ENCODE measurements around the gene GRIA3. TPM values are rescaled to one million over a fixed set of nuclear protein-coding genes. Genes with fewer than 3 reads are reported as not detected.
"Not testable (repeated sequence)": the region's sequence is repeated elsewhere in the genome, so short reads cannot be mapped to it uniquely, and the experiment has no call there.

GRIA3 gene
- total RNA-seq, 1 donor from 2014 or later, result 3.5 TPM

DNA sequence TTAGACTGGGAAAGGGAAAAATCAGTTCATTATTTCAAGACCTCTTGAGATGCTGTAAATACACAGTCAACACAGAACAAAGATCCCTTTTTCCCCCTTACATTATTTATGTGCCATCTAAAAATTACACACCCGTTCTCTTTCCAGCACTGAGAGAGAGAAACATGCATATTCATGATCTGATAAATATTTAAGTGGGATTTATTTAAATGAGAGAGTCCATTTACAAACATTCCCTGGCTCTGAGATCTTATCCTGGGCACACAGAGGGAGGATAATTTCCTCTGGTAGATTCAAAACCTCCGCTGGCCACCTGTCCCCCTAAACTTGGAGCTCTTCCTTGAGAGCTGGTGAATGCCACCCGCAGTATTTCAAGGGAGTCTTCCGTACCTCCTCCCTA is 88.6 kb downstream of the GRIA3 start:
- DNase-seq (ENCODE audit: low read depth), result no peak

GRCh38 chrX:123274796-123275195 is 90.7 kb downstream of the GRIA3 start:
- DNase-seq (ENCODE audit: low read depth), result no peak

- no peak for DNase-seq (ENCODE audit: low read depth)
These were observed 93.3 kb downstream of the GRIA3 start for GRCh38 chrX:123277347-123277746.

DNA sequence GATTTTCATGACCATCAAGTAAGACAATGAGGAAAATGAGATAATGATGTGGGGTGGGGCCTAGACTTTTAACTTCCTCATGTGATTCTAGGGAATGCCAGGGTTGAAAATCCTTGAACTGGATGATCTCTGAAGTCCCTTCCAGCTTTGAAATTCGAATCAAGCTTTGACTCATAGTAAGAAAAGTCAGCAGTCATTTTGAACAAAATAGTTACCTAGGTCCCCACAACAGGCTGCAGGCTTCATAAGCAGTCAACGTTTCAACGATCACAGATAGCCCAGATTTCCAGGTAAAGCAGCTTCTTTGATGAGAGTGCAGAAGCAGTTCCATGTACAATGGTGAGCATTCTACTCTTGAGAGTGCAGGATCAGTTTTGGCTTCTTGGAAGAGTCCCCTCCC is 93.7 kb downstream of the GRIA3 start:
- no peak for DNase-seq (ENCODE audit: low read depth)

GRCh38 chrX:123282241-123282640 is 98.2 kb downstream of the GRIA3 start:
- no peak for DNase-seq (ENCODE audit: low read depth)

- not testable (repeated sequence) for DNase-seq (ENCODE audit: low read depth)
These were observed 99.3 kb downstream of the GRIA3 start for GRCh38 chrX:123283407-123283806.

DNA sequence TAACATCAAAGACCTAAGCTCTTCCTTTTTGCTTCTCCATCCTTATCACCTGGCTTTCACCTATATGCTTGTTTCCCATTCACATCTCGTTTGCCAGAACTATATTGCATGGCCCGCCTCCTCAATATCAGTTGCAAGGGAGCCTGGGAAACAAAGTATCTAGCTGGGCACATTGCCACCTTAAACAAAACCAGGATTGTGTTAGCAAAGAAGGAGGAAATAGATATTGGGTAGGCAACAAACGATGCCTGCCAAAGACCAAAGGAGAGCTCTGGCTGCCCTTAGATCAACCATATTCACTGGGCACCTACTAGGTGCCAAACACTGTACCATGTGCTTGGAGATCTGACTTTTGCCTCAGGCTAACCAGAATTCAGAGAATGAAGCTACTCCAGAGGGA is 107.5 kb downstream of the GRIA3 start:
- DNase-seq (ENCODE audit: low read depth), result no peak

GRCh38 chrX:123298026-123298425 is 113.9 kb downstream of the GRIA3 start:
- DNase-seq (ENCODE audit: low read depth), result no peak

DNA sequence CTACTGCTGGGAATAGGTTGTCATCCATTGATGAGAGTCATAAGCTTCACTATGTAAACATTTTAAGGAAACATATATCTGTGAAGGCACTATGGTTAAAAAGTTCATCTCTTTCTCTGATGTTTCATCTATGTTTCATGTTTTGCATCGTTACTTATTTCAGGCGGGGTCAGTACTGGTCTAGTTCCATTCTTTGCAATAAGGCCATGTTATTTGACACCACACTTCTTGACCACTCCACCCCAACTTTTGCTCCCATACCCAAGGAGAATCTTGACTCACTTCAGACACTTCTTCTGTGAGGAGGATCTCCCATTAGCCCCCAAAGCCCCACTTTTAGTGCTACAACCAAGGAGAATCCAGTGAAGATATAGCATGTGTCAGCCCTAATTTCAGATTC is 119.4 kb downstream of the GRIA3 start:
- DNase-seq (ENCODE audit: low read depth), result no peak

- DNase-seq (ENCODE audit: low read depth), result peak; percentile 64
These were observed 124.6 kb downstream of the GRIA3 start for GRCh38 chrX:123308658-123309057.

GRCh38 chrX:123310112-123310511 is 126.0 kb downstream of the GRIA3 start:
- DNase-seq (ENCODE audit: low read depth), result no peak

GRCh38 chrX:123311486-123311885 is 127.4 kb downstream of the GRIA3 start:
- DNase-seq (ENCODE audit: low read depth), result peak; percentile 82

- no peak for DNase-seq (ENCODE audit: low read depth)
These were observed 129.4 kb downstream of the GRIA3 start for GRCh38 chrX:123313486-123313885.

DNA sequence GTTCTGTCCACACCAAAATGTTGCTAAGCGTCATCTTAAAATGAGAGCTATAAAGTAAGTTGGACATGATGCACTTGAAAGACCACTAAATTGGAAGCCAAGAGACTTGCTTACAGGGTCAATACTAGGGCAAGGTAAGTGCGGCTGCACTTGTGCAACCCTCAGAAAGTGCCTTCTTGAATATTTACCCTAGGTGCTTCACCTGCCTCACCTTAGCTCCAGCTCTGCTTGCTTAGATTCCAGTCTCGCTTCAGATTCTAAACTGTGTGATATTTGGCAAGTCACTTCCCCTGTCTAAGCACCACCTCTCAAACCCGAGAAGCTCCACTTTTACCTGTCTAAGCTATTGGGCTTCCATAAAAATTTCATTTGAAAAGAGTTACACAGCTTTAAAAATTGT is 136.5 kb downstream of the GRIA3 start:
- DNase-seq (ENCODE audit: low read depth), result no peak

DNA sequence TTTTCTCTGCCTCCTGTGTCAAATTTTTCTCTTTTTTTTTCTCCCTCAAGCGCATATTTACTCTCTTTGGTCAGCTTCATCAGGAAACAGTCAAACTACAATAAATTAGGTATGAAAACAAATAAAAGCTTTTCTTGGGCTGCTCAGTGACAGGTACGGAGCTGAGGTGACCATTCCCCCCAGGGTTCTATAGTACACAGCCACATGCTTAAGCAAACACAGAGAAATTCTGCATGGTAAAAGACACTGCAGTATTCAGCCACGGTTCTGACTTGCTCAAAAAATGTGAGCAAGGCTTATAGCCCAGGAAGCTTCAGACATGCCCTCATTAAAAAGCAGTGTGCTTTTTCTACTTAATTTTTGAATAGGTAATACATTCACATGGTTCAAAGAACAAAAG is 138.5 kb downstream of the GRIA3 start:
- DNase-seq (ENCODE audit: low read depth), result no peak

DNA sequence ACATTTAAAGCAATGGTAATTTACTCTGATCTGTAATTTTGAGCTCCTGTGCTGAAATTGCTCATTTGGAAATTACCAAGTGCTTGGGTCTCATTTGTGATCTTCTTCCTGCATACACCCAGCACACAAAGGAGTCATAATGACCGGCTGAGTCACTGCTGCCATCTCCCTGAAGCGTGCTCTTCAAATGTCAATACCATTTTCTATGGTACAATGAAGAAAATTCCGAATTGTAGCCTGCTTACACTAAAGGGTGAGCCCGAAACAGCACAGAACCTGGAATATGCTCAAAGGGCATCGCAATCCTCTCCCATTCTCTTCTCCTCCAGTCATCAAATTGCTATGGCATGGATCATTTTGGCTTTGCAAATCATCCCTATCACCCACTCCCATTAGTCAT is 140.5 kb downstream of the GRIA3 start:
- no peak for DNase-seq (ENCODE audit: low read depth)

DNA sequence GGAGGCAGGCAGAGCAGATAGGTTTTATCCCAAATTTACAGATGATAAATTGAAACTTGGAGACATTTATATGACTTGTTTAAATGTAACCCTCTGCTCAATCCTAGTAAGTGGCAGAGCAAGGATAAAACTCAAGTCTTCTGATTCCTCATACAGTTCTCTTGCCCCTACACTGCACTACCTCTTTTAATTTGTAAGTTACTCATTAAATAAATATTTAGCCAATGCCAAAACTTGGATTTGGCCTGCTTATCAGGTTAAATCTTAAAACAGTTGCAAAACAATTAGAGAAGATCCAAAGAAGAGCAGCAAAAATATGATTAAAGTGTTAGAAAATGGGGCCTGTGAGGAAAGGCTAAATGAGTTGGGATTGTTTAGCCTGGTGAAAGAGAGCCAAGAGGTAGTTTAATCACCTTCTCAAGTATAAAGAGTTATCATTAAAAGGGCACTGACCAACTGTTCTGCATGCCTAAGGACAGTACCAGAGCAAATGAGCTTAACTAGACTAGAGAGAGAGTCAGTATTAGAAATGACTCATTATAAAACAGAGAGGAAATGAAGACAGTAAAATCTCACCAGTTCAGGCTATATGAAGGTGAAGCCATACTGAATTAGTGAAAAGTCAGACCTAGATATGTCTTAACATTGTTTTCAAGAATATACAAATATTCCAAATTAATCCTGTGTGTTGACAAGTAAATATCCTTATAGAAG is 146.3 kb downstream of the GRIA3 start:
- peak; percentile 25 for DNase-seq (ENCODE audit: low read depth)

DNA sequence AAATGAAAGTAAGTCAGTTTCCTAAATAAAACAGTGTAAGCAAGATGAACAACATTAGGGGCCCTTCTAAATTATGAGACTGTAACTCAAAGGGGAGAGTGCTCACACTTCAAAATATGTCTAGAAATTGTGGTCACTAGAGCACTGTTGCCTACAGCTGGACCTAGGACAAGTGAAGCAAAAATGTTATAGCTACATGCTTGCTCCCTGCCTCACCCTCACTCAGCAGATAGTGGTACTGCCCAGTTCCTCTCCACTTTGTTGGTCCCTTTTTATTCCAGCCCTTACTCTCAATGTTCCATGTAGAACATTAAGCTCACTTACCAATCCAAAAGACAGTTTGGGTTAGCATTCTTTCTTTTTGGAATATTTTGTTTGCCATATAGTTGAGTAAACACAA is 147.3 kb downstream of the GRIA3 start:
- no peak for DNase-seq (ENCODE audit: low read depth)

DNA sequence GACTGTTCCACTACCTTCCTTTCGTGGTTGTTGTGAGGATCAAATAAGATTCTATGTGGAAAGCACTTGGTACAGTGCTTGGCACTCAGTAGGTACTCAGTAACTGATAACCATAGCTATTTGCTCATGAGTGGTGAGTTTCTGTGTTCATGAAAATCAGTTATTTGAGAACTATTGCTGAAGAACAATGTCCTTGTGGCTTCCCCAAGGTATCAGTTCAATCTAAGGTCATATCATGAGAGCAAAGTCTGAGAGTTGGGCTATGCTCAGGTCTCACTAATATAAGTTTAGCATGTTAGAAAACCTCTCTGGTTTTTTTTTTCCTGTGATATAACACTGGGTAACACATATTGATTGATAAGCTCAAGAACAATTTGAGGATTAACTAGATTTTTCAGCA is 147.8 kb downstream of the GRIA3 start:
- no peak for DNase-seq (ENCODE audit: low read depth)

DNA sequence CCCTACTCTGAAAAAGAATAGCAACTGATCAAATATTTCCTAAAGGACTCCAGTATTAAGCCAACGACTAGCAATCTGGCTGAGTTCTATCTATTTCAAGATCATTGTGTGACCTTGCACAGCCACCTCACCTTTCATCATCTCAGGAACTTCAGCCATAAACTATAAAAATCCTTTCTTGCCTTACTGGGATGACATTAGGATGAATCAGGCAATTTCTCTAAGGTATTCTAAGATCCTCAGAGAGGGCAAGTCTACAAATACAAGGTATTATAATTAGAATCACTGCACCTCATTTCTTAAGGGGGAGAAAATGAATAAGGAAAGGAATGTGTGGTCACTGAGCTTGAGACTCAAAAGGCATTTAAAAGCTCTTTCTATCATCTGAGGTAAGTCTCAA is 152.6 kb downstream of the GRIA3 start:
- DNase-seq (ENCODE audit: low read depth), result no peak

GRCh38 chrX:123337886-123338639 is 154.0 kb downstream of the GRIA3 start:
- no peak for DNase-seq (ENCODE audit: low read depth)

DNA sequence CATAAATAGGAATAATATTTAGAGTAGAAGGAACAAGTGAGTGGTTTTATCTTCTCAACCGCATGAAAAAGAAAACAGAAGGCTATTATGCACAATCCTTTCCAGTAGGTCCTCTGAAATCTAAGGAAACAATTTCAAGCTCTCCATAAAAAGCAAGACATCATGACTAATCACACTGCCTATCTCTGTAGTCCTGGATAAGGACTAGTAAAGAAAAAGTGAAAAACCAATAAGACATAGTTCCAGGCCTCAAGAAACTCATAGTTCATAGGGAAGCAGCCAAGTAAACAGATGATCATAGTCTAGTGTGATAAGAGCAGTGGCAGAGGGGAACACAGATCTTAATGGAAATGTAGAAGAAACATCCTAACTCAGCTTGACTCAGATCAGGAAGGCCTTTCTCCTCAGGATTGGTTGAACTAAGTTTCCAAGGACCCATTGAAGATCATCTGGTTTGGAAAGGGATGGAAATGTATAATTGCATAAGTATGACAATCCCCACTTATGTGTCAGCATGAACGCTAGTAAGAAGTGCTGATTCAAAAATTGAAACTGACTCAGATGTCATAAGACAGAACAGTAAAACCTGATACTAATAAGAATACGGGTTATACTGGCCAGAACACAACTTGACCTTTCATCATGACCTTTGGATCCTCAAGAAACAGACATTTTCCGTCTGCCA is 155.3 kb downstream of the GRIA3 start:
- DNase-seq (ENCODE audit: low read depth), result no peak

GRCh38 chrX:123340696-123341095 is 156.6 kb downstream of the GRIA3 start:
- no peak for DNase-seq (ENCODE audit: low read depth)
